ENCODE measurements around the gene SLC6A6.

The SLC6A6 gene

GRCh38 chr3:14422016-14422963 lies 19.9 kb downstream of the SLC6A6 start:
- no peak for DNase-seq

- no peak for DNase-seq
Measured at GRCh38 chr3:14423197-14423743, 20.9 kb downstream of the SLC6A6 start.

GRCh38 chr3:14423963-14424362 lies 21.6 kb downstream of the SLC6A6 start:
- no peak for DNase-seq

DNA sequence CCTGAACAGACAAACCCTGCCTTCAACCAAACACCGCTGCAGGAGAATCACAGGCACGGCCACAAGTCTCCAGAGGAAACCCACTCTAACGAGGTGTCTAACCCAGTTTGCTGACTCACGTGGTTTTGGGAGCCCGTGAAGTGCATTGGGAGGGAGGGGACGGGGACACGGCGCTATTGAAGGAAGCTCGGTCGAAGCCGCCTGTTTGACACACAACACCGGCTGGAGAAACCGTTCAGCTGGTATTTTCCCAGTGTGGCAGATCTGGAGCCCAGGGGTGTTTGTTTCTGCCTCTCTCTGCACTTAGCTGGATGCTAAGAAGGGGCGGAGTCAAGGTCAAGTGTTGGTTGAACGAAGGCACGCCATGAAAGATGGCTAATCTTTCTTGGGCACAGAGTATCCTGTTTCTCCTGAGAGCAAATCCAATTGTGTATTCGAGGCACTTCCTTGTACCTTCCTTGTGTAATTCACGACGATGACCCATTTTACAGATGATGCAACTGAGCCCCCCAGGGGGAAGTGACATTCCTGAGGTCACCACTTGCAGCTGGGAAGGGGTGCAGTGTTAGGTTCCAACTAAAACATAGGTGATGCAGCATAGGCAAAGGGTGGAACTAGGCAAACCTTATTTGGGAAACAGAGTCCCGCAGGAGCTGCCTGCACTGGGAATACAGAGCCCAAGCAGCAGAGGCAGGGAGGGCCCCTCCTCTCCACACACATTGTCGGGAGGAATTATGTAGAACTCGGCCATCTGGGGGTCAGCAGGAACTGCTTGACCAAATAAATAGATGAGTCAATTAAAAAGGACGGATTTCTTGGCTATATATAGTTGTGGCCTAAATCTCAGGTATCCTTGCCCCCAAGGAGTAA lies 22.5 kb downstream of the SLC6A6 start:
- peak; percentile 35 for DNase-seq

GRCh38 chr3:14425581-14426304 lies 23.3 kb downstream of the SLC6A6 start:
- peak; percentile 47 for DNase-seq

DNA sequence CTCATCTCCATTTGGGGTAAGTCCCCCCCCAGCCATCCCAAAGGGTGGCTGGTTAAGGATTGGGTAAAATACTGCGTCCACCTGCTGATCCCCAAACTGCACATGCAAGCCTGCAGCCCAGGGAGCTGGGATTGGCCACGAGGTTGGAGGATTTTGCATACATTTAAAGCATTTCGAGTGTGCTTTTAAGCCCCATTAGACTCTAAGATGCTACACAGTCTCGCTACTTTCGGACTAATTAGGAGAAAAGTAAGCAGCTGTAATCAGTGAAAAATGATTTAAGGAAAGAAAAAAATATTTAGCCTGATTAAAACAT lies 23.9 kb downstream of the SLC6A6 start:
- DNase-seq: no peak

- peak; percentile 54 for DNase-seq
Measured at GRCh38 chr3:14428087-14429033, 26.0 kb downstream of the SLC6A6 start.

- no peak for DNase-seq
Measured at GRCh38 chr3:14429237-14429636, 26.8 kb downstream of the SLC6A6 start.

DNA sequence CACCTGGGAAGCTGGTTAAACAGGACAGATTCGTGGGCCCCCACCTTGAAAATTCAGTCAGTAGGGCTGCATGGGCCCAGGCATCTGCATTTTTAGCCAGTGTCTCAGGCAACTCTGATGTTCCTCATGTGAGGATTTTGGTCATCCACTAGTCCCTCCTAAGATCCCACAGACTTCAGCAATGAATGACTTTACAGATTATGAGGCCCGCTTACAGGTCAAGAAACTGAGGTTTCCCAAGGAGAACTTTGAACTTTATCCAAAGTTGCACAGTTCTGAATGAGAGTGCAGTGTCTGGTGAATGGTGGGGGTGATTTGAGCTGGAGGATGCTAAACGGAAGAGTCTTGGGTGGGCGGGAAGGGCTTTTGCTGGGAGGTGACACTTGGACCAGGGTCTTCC lies 27.2 kb downstream of the SLC6A6 start:
- DNase-seq: no peak

DNA sequence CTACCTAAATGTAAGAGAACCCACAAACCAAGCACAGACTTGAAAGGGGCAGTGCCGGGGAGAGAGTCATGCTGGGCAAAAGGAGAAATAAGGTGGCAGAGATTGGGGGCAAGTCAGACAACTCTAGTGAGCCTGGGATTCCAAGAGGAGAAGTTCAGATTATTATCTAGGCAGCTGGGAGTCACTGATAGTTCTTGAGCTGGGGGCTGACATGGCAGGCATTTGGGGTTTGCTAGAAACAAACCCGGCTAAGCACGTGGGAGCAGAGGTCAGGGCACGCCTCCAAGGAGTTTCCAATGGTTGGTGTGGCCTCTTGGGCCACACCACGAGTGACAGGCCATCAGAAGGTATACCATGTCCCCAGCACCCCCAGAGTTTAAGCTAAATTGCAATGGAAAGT lies 27.6 kb downstream of the SLC6A6 start:
- no peak for DNase-seq

- DNase-seq: no peak
Measured at GRCh38 chr3:14430706-14431451, 28.5 kb downstream of the SLC6A6 start.

- DNase-seq: no peak
Measured at GRCh38 chr3:14431452-14431916, 29.1 kb downstream of the SLC6A6 start.

DNA sequence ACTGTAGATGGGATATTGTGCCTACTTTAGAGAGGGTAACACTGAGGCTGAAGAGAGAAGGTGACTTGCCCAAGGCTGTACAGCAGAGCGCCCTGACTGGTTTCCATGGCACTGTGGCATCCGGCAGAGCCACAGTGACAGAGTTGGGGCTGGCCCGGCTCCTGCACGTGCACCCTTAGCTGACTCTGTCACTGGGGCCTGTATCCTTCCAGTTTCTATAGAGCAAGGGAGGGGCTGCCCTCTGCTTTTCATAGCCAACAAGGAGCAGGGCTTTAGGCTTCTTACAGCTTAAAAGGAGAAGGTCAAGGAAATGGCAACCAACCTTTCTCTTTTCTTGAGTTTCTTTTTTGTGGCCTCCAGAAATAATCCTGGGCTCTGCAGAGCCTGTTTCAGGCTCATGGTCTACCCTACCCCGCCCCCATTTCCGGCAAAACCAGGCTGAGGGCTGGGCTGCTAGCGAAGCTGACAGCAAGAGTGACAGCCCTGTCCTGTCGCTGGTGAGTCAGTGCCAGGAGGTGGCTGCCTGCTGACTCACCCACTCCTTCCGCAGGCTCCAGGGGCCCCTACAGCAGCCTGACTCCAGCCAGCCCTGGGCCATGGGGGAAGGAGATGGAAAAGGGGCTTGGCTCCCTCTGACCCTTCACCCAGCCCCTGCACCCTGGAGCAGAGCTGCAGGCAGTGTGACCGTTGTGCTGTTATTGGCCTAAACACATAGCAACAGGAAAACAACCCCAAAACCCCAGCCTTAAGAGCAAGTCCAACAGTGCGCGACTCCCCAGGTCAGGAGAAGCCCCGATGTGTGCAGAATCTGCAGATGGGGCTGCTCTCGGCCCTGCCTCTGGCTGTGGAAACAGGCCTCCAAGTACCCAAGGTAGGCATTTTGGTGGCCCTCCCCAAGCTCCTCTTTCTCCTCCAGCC lies 29.8 kb downstream of the SLC6A6 start:
- DNase-seq: peak; percentile 96

DNA sequence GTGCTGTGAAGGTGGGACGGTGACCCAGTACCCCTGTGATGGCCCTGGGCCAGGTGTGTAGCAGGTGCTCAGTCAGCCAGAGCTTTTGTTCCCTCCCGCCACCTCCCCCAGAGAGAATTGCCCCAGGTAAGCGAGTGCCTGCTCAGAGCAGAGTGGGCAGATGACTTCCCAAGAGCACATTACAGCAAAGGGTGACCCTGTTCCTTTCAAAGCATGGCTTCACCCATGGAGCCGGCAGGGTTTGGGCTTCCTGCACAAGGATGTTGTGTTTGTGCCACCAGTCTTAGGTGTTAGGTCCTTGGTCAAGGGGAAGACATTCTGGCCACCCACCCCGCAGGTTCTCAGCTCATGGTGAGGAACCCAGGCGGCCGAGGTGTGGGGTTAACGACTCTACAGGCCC lies 30.7 kb downstream of the SLC6A6 start:
- no peak for DNase-seq

- no peak for DNase-seq
Measured at GRCh38 chr3:14434126-14434497, 31.7 kb downstream of the SLC6A6 start.

- no peak for DNase-seq
Measured at GRCh38 chr3:14434498-14435151, 32.2 kb downstream of the SLC6A6 start.

DNA sequence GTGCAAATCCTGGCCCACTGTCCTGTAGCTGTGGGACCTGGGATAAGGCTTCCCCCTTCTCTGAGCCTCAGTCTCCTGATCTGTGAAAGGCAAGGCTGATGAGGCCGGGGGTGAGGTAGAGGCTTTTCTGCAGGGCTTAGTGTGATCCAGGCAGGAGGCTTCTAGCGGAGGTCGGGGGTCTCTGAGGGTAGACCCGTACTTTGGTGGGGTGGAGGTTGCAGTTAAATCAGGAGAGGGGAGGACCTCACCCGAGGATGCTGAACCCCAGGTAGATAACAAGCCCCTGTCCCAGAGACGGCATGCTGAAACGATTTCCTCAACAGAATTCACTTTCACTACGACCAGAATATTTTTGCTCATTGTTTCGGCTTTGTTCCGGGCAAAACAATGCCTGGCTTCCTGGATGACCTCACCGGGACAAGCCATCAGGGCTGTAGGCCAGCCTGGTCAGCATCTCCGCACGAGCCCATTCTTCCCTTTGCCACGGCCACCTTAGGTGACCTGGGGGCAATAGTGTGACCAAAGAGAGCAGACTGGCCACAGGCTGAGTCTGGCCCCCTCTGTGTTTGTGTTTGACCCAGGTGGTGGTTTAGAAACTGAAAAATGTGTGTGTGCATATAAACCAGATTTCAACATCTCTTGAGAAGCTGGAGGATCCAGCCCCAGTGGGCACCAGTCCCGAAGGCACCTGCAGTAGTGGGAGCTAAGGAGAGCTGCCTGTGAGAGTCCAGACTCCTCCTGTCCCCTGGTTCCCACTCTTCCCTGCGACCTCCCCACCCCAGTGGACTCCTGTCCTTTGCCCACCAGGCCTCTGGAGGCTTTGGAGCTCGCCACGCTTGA lies 33.0 kb downstream of the SLC6A6 start:
- DNase-seq: no peak

DNA sequence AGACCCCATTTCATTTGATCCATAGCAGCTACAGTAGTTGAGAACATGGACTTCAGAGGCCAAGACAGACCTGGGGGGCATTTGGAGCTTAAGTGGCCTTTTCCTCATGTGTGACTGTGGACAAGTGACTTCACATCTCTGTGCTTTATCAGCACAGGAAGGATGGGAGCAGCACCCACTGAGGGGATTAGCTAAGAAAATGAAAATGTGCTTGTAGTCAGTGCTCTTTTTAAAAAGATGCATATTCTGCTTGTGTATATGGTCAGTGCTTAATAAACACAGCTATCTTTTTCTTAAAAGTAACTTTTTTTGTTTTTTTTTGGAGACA lies 34.5 kb downstream of the SLC6A6 start:
- DNase-seq: no peak
